Dendritic cell treated with granulocyte-macrophage colony-stimulating factor and Interleukin-4, amounts not matched to agents 40 ng/mL and 50 ng/mL, for 4 days (primary cell): ENCODE measurements around the gene AKAP13.
A peak's percentile ranks its signal among the peaks of the same experiment; 100 is the strongest.

Source experiments
- H3K27ac Mint-ChIP-seq: one replicate; pipeline ENCODE4 v1.8.0; 2022; ENCODE audit warnings: mild to moderate bottlenecking, mixed read lengths
- H3K27me3 Mint-ChIP-seq: one replicate; pipeline ENCODE4 v1.8.0; 2022; ENCODE audit warnings: mild to moderate bottlenecking, mixed read lengths
- H3K36me3 Mint-ChIP-seq: one replicate; pipeline ENCODE4 v1.8.0; 2022; ENCODE audit warnings: low read depth, mixed read lengths
- H3K4me1 Mint-ChIP-seq: one replicate; pipeline ENCODE4 v1.8.0; 2022; ENCODE audit warnings: low read depth, mixed read lengths
- H3K4me3 Mint-ChIP-seq: one replicate; pipeline ENCODE4 v1.8.0; 2022; ENCODE audit warnings: mild to moderate bottlenecking, moderate library complexity, mixed read lengths
- H3K9me3 Mint-ChIP-seq: one replicate; pipeline ENCODE4 v1.8.0; 2022; ENCODE audit warnings: mixed read lengths
- intact Hi-C: fragments of 100-400 bp; cut with micrococcal nuclease; formaldehyde crosslinking; loops from one replicate; pipeline ENCODE4 v1.15.0; 2022

Gene AKAP13

DNA sequence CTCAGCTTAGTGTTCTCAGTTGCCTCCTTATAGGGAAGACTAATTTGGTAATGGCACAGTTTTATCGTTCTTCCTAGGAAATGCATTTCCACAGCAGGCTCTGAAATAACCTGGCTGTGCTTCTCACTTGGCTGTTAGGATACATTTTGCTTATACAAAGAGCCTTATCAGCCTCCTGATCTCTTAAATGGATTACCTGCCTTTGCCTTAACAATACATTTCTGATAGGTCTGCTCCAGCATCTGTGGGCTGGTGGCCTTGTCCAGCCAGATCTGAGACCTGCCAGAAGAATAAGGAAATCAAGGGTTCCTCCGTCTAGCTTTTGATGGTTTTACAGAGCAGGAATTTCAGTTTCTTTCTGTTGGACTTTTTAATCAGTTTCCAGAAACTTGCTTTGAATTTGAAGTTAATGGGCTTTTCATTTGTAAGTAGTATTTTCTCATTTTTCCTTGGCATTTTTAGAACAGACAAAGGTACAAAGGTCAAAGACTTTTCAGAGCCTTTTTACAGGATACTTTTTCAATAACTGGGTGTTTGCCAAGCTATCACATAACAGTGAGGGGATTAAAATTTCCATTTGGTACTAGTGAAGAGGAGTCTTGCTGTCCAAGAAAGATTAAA, 116.3 kb downstream of the AKAP13 start:
- peaks cover 40% of the 10 kb centered on the region for H3K4me1 Mint-ChIP-seq
- no peak overlapping the region for H3K27ac Mint-ChIP-seq
- H3K27me3 Mint-ChIP-seq = no peaks in the 10 kb centered on the region
- no peak overlapping the region for H3K4me3 Mint-ChIP-seq
- intact Hi-C loops = no loop called here
- H3K36me3 Mint-ChIP-seq = no peaks in the 10 kb centered on the region
- H3K9me3 Mint-ChIP-seq = no peaks in the 10 kb centered on the region

DNA sequence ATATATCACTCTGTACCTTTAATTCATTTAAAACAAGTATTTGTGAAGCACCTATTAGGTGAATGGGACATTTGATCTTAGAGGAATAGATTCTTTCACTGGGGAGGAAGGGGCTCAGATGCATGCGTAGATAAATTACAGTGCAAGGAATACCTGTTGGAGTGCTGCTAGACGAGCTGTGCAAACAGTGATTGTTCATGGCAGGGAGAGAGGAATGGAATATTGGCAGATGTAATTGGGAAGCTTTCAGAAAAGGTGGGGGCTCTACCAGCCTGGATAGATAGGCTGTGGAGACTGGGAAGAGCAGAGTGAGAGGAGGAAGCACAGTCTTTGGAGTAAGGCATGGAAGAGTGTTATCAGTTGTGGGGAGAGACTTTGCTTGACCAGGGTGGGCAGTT, 116.8 kb downstream of the AKAP13 start:
- intact Hi-C loops = no loop called here
- Mint-ChIP-seq H3K36me3 (no peaks in the 10 kb centered on the region), H3K27ac (no peak overlapping the region), H3K4me3 (no peak overlapping the region), H3K27me3 (no peaks in the 10 kb centered on the region), H3K9me3 (no peaks in the 10 kb centered on the region), H3K4me1 (peaks cover 43% of the 10 kb centered on the region)

DNA sequence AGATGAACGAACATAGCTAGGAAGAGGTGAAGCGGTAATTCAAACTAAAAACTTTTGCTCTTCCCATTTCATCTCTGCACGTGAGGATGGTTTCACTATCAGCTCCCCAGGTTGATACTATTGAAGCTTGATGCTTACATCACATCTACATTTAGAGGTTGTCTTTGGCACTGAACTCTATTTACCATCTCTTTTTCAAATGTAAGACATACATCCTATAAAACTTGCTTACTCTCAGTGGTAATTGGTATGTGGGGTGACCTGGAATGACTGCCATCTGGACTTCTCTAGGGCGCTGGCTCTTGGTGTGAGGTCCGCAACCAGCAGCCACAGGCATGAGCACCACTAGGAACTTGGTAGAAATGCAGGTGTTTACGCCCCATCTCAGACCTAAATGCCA, 118.1 kb downstream of the AKAP13 start:
- Mint-ChIP-seq H3K27ac (no peak overlapping the region), H3K4me1 (peaks cover 38% of the 10 kb centered on the region), H3K9me3 (no peaks in the 10 kb centered on the region), H3K27me3 (no peaks in the 10 kb centered on the region), H3K36me3 (no peaks in the 10 kb centered on the region), H3K4me3 (no peak overlapping the region)
- intact Hi-C loops = no loop called here

DNA sequence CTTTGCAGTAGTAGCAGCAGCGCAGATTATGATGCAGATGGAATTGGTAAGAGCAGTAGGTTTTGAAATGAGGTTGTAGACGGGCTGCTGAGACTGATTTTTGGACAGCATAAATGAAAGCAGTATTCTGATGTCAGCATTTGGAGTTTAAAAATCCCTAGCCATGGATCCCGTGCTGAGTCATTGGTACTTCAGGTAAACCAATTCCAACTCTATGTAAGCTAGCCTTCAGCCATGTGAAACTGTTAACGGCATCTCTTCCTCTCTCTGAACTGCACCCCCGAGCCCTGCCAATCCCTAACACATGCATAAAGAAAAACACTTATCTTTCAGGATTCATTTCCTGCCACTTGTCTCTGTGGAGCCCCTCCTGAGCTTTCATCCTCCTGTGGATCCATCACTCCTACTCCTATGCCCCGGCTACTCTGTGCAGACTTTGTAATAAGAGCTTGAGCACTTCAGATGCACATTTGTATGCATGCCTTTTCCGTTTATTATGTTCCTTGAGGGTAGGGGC, 119.0 kb downstream of the AKAP13 start:
- Mint-ChIP-seq H3K4me1 (peaks cover 37% of the 10 kb centered on the region), H3K27me3 (no peaks in the 10 kb centered on the region), H3K9me3 (no peaks in the 10 kb centered on the region), H3K4me3 (no peak overlapping the region), H3K36me3 (no peaks in the 10 kb centered on the region), H3K27ac (no peak overlapping the region)
- intact Hi-C loops = no loop called here

DNA sequence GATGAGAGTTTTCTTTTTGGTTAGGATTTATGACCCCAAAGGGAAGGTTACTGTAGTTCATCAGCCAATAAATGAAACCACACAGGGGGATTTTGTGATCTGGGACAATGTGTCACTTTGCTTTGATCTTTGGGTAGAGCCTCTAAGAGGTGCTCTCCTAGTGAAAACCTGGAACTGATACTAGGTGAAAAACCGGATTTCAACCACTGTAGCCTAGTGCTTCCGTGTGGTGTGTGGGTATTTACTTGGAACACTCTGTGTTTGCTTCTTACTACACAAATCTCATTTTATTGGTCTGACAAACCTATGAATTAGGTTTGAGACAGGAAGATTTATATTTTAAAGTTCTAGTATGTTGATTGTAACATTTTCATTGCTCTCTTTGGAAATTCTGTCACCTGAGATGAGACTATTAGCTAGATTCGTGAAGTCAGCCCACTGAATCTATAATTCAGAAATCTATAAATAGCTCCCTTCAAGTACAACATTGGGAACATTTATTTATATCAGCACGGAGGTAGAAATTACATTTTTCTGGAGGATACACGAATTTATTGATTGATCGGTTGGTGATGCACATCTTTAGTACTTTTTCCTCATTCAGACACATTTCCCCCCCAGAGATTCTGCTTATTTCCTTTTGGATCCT, 119.8 kb downstream of the AKAP13 start:
- Mint-ChIP-seq H3K36me3 (no peaks in the 10 kb centered on the region), H3K27ac (no peak overlapping the region), H3K9me3 (no peaks in the 10 kb centered on the region), H3K4me3 (no peak overlapping the region), H3K27me3 (no peaks in the 10 kb centered on the region), H3K4me1 (peaks cover 40% of the 10 kb centered on the region)
- intact Hi-C loops = loop anchor here (10.0 kb wide), 1 partner anchor 205 kb away; no protein-coding TSS in a partner anchor

DNA sequence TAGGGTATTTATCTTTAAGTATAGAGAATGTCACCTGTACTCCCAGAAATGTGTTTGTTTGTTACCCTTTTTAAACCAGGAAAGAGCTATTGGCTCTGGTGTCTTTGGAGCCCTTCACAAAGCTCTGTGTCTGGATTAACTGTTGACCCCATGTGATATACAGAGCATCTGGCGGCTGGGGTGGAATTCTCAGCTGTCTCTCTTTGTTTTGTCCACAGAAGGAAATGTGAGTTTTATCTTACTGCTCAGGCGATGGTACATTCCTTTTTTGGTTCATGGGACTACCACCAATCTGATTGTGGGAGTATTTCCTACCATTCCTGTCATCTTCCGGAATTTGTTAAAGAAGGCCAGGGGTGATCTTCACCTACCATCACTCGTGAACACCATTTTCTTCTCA, 120.3 kb downstream of the AKAP13 start:
- Mint-ChIP-seq H3K27ac (no peak overlapping the region), H3K27me3 (no peaks in the 10 kb centered on the region), H3K9me3 (no peaks in the 10 kb centered on the region), H3K4me1 (peaks cover 41% of the 10 kb centered on the region), H3K36me3 (no peaks in the 10 kb centered on the region), H3K4me3 (no peak overlapping the region)
- intact Hi-C loops = loop anchor here (10.0 kb wide), 1 partner anchor 206 kb away; no protein-coding TSS in a partner anchor

DNA sequence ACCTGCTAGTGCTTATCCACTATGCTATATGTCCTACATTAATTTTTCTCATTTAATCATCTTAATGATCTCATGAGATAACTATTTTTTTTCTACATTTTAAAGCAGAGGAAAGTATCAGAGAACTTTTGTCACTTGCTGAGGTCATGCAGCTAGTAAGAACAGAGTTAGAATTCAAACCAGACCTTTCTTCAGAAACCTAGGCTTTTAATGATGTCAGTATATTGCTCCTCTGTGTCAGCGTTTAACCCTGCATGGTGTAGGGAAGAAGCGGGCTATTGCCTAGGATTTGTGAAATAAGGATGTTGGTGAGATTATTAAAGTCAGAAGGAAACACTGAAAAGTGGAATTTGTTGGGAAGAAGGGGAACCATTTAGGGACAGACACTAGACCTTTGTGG, 121.2 kb downstream of the AKAP13 start:
- Mint-ChIP-seq H3K9me3 (no peaks in the 10 kb centered on the region), H3K4me1 (peaks cover 47% of the 10 kb centered on the region), H3K27ac (no peak overlapping the region), H3K36me3 (no peaks in the 10 kb centered on the region), H3K27me3 (no peaks in the 10 kb centered on the region), H3K4me3 (no peak overlapping the region)
- intact Hi-C loops = loop anchor here (10.0 kb wide), 1 partner anchor 207 kb away; no protein-coding TSS in a partner anchor

DNA sequence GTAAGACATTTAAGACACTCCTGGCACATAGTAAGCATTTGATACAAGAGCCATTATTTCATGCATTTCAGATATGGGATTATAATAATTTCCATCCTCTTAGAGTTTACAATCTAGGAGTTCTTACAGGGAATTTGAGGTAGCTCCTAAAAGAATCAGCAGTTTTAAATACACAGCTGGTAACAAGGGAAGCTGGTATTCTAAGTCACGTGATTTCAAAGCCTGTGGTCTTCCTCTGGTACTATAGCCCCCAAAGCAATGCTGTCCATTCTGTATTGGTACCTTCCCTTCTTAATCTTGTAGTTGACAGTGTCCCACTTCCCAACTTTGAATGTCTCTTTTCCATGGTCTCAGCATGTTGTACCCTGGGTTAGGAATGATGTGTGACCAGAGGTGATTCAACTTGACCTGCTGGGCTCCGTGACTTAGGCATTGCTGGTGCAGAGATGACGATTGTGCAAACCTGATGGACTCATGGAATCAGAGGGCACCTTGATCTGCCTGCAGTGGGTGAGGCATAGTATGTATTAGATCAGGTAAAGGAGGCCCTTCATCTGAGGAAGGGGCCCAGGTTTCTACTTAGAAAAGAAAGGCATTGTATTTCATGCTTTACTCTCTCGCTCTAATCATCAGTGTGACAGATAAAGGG, 122.9 kb downstream of the AKAP13 start:
- no peaks in the 10 kb centered on the region for H3K9me3 Mint-ChIP-seq
- no peaks in the 10 kb centered on the region for H3K27me3 Mint-ChIP-seq
- H3K36me3 Mint-ChIP-seq = no peaks in the 10 kb centered on the region
- peaks cover 43% of the 10 kb centered on the region for H3K4me1 Mint-ChIP-seq
- H3K4me3 Mint-ChIP-seq = no peak overlapping the region
- intact Hi-C loops = loop anchor here (10.0 kb wide), 1 partner anchor 208 kb away; no protein-coding TSS in a partner anchor
- peak overlapping the region; percentile 17 for H3K27ac Mint-ChIP-seq

DNA sequence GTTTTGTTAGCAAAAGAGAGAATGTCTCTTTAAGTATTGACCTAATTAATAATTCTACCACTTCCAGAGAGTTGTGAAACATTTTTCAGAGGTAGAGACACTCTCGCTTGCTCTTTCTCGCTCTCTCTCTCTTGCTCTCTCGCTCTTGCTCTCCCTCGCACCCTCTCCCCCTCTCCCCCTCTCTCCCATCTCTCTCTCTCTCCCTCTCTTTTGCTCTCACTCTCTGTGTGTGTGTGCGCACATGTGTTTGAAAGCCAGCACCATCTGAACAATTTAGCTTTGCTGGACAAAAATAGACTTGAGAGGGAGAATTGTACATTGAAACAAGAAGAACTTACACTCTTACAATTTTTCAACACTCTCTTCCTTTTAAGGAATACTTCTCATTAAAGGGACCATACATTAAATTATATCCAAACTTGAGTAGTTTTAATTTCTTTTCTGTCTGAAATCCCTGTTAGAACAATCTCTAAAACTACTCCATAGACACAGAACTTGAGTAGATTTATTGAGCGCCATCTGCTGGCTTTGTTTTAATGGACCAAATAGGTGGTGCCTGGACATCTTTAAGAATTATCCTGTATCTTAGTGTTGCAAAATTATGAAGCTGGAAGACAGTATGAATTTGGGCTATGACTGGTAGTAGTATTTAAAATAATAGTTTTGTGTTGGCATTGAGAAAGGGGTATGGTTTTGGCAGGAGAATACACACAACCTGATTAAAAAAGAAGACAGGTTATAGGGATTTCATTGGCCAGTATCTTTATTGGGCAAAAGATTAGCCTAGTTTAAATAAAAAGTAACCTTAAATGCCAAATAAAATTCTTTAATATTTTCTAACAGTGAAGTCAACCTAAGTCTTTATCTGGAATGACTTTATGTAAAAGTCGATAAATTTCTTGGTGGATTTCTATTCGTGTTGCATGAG, 124.6 kb downstream of the AKAP13 start:
- Mint-ChIP-seq H3K27ac (peak overlapping the region; percentile 15), H3K36me3 (no peaks in the 10 kb centered on the region), H3K4me1 (peaks cover 41% of the 10 kb centered on the region), H3K9me3 (no peaks in the 10 kb centered on the region), H3K4me3 (no peak overlapping the region), H3K27me3 (no peaks in the 10 kb centered on the region)
- intact Hi-C loops = loop anchor here (10.0 kb wide), 1 partner anchor 210 kb away; no protein-coding TSS in a partner anchor

DNA sequence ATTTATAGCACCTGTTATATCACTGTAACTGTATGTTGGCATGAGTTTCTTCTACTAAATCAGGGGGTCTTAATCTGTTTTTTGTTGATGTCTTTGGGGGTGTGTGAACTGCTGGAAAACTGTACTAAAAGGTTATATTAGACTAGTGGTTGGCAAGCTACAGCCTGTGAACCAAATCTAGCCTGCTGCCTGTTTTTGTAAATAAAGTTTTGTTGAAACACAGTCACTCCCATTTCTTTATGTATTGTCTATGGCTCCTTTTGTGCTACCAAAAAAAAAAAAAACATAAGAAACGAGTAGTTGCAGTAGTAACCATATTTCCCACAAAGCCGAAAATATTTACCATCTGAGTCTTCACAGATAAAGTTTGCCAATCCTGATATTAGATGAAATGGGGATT, 126.7 kb downstream of the AKAP13 start:
- Mint-ChIP-seq H3K27ac (no peak overlapping the region), H3K27me3 (no peaks in the 10 kb centered on the region), H3K4me1 (peaks cover 31% of the 10 kb centered on the region), H3K4me3 (no peak overlapping the region), H3K36me3 (no peaks in the 10 kb centered on the region), H3K9me3 (no peaks in the 10 kb centered on the region)
- intact Hi-C loops = loop anchor here (10.0 kb wide), 1 partner anchor 212 kb away; no protein-coding TSS in a partner anchor

DNA sequence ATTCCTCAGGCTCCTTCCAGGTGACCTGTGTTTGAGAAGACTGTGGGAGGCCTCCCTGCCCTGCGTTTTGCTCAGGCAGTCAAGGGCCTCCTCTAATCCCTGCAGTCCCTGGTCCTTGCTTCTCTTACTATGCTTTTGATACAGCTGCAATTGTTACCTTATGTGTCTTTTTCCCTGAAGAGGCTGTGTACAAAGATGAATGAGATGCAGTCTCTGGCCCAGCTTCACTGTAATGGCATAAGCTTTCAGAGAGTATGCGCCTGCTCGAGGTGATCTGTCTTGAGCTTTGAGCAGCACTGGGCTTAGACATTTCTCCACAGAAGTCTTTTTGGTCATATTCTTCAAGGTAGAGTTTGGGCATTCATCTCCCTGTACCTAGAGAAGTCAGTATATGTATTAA, 129.6 kb downstream of the AKAP13 start:
- Mint-ChIP-seq H3K9me3 (no peaks in the 10 kb centered on the region), H3K4me1 (peaks cover 20% of the 10 kb centered on the region), H3K27me3 (no peaks in the 10 kb centered on the region), H3K36me3 (no peaks in the 10 kb centered on the region), H3K4me3 (no peak overlapping the region), H3K27ac (no peak overlapping the region)
- intact Hi-C loops = loop anchor here (10.0 kb wide), 1 partner anchor 215 kb away; no protein-coding TSS in a partner anchor

DNA sequence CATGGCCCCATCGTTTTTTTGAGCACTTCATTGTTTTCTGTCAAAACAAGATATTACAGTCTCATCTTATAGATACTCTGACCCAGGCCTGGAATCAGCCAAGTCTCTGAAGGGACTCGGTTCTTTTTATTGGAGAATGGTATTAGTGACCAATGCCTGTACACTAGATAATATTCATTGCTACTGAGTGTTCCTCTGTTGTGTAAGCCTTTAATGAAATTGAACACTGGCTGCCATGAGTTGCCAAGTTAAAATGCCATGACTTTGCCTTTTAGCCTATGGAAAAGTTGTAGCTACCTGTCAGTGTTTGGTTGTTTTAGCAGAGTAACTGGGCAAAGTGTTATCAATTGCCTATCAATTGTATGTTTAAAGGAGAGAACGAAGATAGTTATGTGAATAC, 134.0 kb downstream of the AKAP13 start:
- Mint-ChIP-seq H3K4me1 (peaks cover 6% of the 10 kb centered on the region), H3K27me3 (no peaks in the 10 kb centered on the region), H3K9me3 (no peaks in the 10 kb centered on the region), H3K27ac (no peak overlapping the region), H3K4me3 (no peak overlapping the region), H3K36me3 (no peaks in the 10 kb centered on the region)
- intact Hi-C loops = no loop called here

DNA sequence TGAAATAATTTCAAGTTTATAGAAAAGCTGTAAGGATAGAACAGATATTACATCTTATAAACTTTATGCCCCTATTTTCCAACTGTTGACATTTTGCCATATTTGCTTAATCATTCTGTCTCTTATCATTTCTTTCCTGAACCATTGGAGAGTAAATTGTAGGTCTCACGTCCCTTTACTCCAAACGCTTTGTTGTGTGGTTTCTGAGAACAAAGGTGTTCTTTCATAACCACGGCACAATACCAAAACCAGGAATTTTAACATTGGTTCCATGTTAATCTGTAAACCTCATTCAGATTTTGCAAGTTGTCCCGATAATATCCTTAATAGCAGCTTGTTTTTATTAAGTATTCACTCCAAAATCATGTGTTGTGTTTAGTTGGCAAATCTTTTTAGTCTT, 134.8 kb downstream of the AKAP13 start:
- Mint-ChIP-seq H3K36me3 (no peaks in the 10 kb centered on the region), H3K27ac (no peak overlapping the region), H3K27me3 (no peaks in the 10 kb centered on the region), H3K4me1 (peaks cover 6% of the 10 kb centered on the region), H3K4me3 (no peak overlapping the region), H3K9me3 (no peaks in the 10 kb centered on the region)
- intact Hi-C loops = no loop called here
